Measurements from ENCODE around the gene GALNT16.

DNA sequence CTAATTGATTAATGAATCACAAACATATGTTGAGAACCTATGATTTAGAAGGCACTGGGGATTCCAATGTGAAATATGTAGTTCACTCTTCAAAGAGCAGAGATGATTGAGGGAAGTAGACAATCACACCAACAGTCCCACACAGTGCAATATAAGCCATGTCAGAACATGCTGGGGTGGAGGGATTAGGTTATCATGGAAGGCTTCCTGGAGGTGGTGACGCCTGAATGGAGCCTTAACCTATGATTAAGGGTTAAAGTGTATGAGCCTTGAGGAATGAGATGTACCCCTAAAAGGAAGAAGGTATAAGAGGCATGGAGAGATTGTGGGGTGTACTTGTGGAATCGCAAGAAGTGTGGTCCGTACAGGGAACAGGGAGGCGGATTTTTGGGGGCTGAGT is 106.8 kb downstream of the GALNT16 start:
- TF ChIP-seq CTCF (IDR thresholded peaks at IDR 0.05): no peak
- TF ChIP-seq POLR2A (IDR thresholded peaks at IDR 0.05): no peak

Data from heart left ventricle (tissue), 13 donors.